Naive thymus-derived CD4-positive, alpha-beta T cell (primary cell): ENCODE data around the gene IFNL1. TPM values are rescaled to one million over a fixed set of nuclear protein-coding genes. Genes with fewer than 3 reads are reported as not detected.
"Not testable (repeated sequence)": the region's sequence is repeated elsewhere in the genome, so short reads cannot be mapped to it uniquely, and the experiment has no call there.

Source experiments
- ATAC-seq: fragments of 150-1000 bp; cut with Tn5 transposase; 2 replicates; pipeline ENCODE4 v1.10.0; 2021; ENCODE audit warnings: mild to moderate bottlenecking, moderate library complexity
- CTCF ChIA-PET: fragments of 350-600 bp; sonication (Branson Sonifier 250); formaldehyde crosslinking; loops from one replicate; lab custom pipeline; 2021; ENCODE audit warnings: antibody characterized with exemption; lab: Charles Lee
- POLR2A ChIA-PET: fragments of 350-600 bp; sonication (Branson Sonifier 250); formaldehyde crosslinking; loops from one replicate; lab custom pipeline; 2021; ENCODE audit warnings: antibody characterized with exemption, inconsistent platforms; lab: Charles Lee
- DNase-seq, 9 donors: peaks; one replicate each; pipeline versions ENCODE4 v3.0.0 to v3.0.0-alpha.2; 2020 to 2022; ENCODE audit warnings: mixed read lengths in 1 of 9
- H3K27ac ChIP-seq: one replicate; pipeline ENCODE4 v1.7.0; 2013; ENCODE audit warnings: mild to moderate bottlenecking, low read depth, low read length, moderate library complexity
- H3K27me3 ChIP-seq, 2 donors: one replicate each; pipeline ENCODE4 v1.7.0; 2013; ENCODE audit warnings: low read length in 2 of 2, mild to moderate bottlenecking in 2 of 2, moderate library complexity in 2 of 2; ENCODE audit not compliant: control insufficient read depth in 2 of 2, insufficient read depth in 2 of 2
- H3K36me3 ChIP-seq, 3 experiments: 1 replicate in 2 of 3; 2 replicates in 1 of 3; pipeline ENCODE4 v1.7.0; 2013; ENCODE audit warnings: low read length in 3 of 3, mild to moderate bottlenecking in 3 of 3, moderate library complexity in 1 of 3; ENCODE audit not compliant: insufficient read depth in 3 of 3, control insufficient read depth in 2 of 3
- H3K4me1 ChIP-seq, 2 donors: one replicate each; pipeline ENCODE4 v1.7.0; 2013; ENCODE audit warnings: low read length in 2 of 2, mild to moderate bottlenecking in 2 of 2, moderate library complexity in 1 of 2; ENCODE audit not compliant: control insufficient read depth in 2 of 2, insufficient read depth in 2 of 2
- H3K4me3 ChIP-seq: 2 replicates; pipeline ENCODE4 v1.7.0; 2013; ENCODE audit warnings: mild to moderate bottlenecking, low read length
- H3K9me3 ChIP-seq, 3 experiments: 1 replicate in 2 of 3; 2 replicates in 1 of 3; pipeline ENCODE4 v1.7.0; 2013; ENCODE audit warnings: low read length in 3 of 3; ENCODE audit not compliant: control insufficient read depth in 2 of 3
- H3K27ac Mint-ChIP-seq, 9 donors: one replicate each; pipeline ENCODE4 v1.8.0; 2020 to 2022; ENCODE audit warnings: mixed read lengths in 9 of 9, mild to moderate bottlenecking in 8 of 9, moderate library complexity in 5 of 9, inconsistent platforms in 2 of 9
- H3K27me3 Mint-ChIP-seq, 5 donors: one replicate each; pipeline ENCODE4 v1.8.0; 2021 to 2022; ENCODE audit warnings: mixed read lengths in 5 of 5, mild to moderate bottlenecking in 1 of 5
- H3K36me3 Mint-ChIP-seq, 5 donors: one replicate each; pipeline ENCODE4 v1.8.0; 2020 to 2022; ENCODE audit warnings: mixed read lengths in 5 of 5, mild to moderate bottlenecking in 3 of 5, inconsistent platforms in 1 of 5
- H3K4me1 Mint-ChIP-seq, 7 donors: one replicate each; pipeline ENCODE4 v1.8.0; 2020 to 2022; ENCODE audit warnings: mixed read lengths in 7 of 7, mild to moderate bottlenecking in 3 of 7, inconsistent platforms in 1 of 7
- H3K4me3 Mint-ChIP-seq, 10 donors: one replicate each; pipeline ENCODE4 v1.8.0; 2020 to 2022; ENCODE audit warnings: mild to moderate bottlenecking in 10 of 10, mixed read lengths in 10 of 10, moderate library complexity in 6 of 10, inconsistent platforms in 2 of 10
- H3K9me3 Mint-ChIP-seq, 11 donors: one replicate each; pipeline ENCODE4 v1.8.0; 2020 to 2022; ENCODE audit warnings: mixed read lengths in 11 of 11, mild to moderate bottlenecking in 4 of 11, inconsistent platforms in 1 of 11, moderate library complexity in 1 of 11
- intact Hi-C, 2 donors: fragments of 100-400 bp; cut with micrococcal nuclease; formaldehyde crosslinking; loops; one replicate each; pipeline ENCODE4 v1.15.1; 2023
- polyA plus RNA-seq, 2 donors: library from polyadenylated mRNA; unstranded; fragments of 300-500 nt; fragmentation: Illumina TruSeq; gene quantifications; one replicate each; pipeline ENCODE4 v1.2.3, GENCODE V29; 2021
- total RNA-seq, 6 experiments: library from RNA in 5 of 6; stranded (reverse) in 5 of 6; gene quantifications; 1 replicate in 5 of 6; 2 replicates in 1 of 6; pipeline ENCODE4 v1.2.3 and lab custom pipeline; 2021 to 2026

IFNL1 gene
- total and polyA plus RNA-seq, 7 experiments from 2014 or later, result not detected

DNA sequence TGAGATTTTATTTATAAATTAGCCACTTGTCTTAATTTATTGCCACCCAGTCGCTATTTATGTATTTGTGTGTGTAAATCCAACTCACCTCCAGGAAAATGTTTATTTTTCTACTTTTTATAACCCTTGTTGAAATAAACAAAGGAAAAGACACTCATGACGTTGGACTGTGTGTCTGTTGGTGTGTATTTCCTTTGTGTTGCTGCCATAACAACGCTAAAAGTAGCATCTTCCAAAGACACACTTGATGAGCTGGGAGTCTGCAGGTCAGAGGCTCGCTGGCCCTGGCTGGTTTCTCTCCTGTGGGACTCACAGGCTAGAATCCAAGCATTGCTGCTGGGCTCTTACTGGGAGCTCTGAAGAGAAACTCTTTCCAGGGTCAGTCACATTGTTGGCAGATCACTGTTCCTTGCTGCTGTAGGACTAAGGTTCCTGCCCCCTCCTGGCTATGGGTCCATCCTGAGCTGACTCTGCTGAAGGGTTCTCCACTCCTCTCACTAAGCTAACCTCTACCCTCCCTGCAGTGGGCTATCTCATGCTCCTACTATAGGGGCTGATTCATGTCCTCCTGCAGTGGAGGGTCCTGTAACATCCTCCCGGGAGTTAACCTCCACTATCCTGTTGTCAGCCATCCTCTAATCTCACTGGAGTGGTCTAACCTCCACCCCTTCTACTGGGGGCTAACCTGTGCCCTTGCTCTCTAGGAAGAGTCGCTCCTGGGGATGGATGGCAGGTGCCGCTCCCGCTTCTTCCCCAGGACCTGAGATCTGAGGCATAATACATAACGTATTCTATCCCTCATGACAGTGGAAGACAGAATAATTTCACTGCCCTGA, 26.0 kb upstream of the IFNL1 start:
- Histone ChIP-seq H3K9me3 (no peaks in the 10 kb centered on the region), H3K4me3 (no peak overlapping the region), H3K27ac (no peak overlapping the region), H3K27me3 (no peaks in the 10 kb centered on the region), H3K36me3 (no peaks in the 10 kb centered on the region), H3K4me1 (no peaks in the 10 kb centered on the region)
- no peak for DNase-seq
- peaks cover 0 to 4% (median 0%) of the 10 kb centered on the region in 7 donors for H3K4me1 Mint-ChIP-seq
- H3K27ac Mint-ChIP-seq, result no peak overlapping the region
- no peaks in the 10 kb centered on the region for H3K36me3 Mint-ChIP-seq
- ChIA-PET CTCF (no interaction called here), POLR2A (no interaction called here)
- H3K27me3 Mint-ChIP-seq, result peaks cover 6 to 19% (median 13%) of the 10 kb centered on the region in 5 donors
- no peak for ATAC-seq
- no peak overlapping the region for H3K4me3 Mint-ChIP-seq
- no peaks in the 10 kb centered on the region for H3K9me3 Mint-ChIP-seq
- intact Hi-C loops, result no loop called here

GRCh38 chr19:39273859-39274258, 22.3 kb upstream of the IFNL1 start:
- H3K9me3 ChIP-seq, intact Hi-C loops, H3K27ac ChIP-seq, H3K4me3 ChIP-seq, H3K27me3 ChIP-seq, POLR2A ChIA-PET, CTCF ChIA-PET, ATAC-seq, H3K4me1 Mint-ChIP-seq, H3K9me3 Mint-ChIP-seq, DNase-seq, H3K36me3 Mint-ChIP-seq, H3K4me1 ChIP-seq, H3K36me3 ChIP-seq, H3K4me3 Mint-ChIP-seq: not testable (repeated sequence)
- Mint-ChIP-seq H3K27ac (peak overlapping the region in 1 of 9 donors; percentile 23), H3K27me3 (peaks cover 0 to 20% (median 9%) of the 10 kb centered on the region in 5 donors)

GRCh38 chr19:39275578-39275977, 20.6 kb upstream of the IFNL1 start:
- intact Hi-C loops, result no loop called here
- Mint-ChIP-seq H3K27ac (no peak overlapping the region), H3K9me3 (peaks cover 0 to 2% (median 0%) of the 10 kb centered on the region in 11 donors), H3K36me3 (no peaks in the 10 kb centered on the region), H3K27me3 (peaks cover 0 to 21% (median 2%) of the 10 kb centered on the region in 5 donors), H3K4me3 (peak overlapping the region in 1 of 10 donors; percentile 27), H3K4me1 (peaks cover 0 to 2% (median 0%) of the 10 kb centered on the region in 7 donors)
- ChIA-PET CTCF (no interaction called here), POLR2A (interaction anchor here (1.1 kb wide), 1 partner anchor 38 kb away, joined by 4 read pairs; no protein-coding TSS in a partner anchor)
- H3K36me3 ChIP-seq, result no peaks in the 10 kb centered on the region
- ATAC-seq, result no peak
- H3K27me3 ChIP-seq, result no peaks in the 10 kb centered on the region
- H3K4me1 ChIP-seq, result no peaks in the 10 kb centered on the region
- no peak overlapping the region for H3K4me3 ChIP-seq
- H3K27ac ChIP-seq, result no peak overlapping the region
- no peaks in the 10 kb centered on the region for H3K9me3 ChIP-seq
- no peak for DNase-seq

DNA sequence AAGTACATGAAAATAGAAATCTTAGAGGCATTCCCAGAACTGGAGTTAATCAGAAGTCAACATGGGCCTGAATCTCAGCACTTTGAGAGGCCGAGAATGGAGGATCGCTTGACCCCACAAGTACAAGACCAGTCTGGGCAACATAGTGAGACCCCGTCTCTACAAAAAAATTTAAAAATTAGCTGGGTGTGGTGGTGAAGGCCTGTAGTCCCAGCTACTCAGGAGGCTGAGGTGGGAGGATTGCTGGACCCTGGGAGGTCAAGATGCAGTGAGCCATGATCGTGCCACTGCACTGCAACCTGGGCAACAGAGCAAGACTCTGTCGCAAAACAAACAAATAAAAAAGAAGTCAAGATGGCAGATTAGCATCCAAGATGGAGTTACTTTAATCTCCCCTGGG, 19.5 kb upstream of the IFNL1 start:
- Histone ChIP-seq H3K27me3 (no peaks in the 10 kb centered on the region), H3K4me1 (no peaks in the 10 kb centered on the region), H3K36me3 (no peaks in the 10 kb centered on the region), H3K27ac (no peak overlapping the region), H3K4me3 (no peak overlapping the region), H3K9me3 (no peaks in the 10 kb centered on the region)
- ATAC-seq (no peak), DNase-seq (no peak)
- ChIA-PET CTCF (no interaction called here), POLR2A (no interaction called here)
- no peaks in the 10 kb centered on the region for H3K36me3 Mint-ChIP-seq
- peaks cover 0 to 9% (median under 1%) of the 10 kb centered on the region in 11 donors for H3K9me3 Mint-ChIP-seq
- H3K27me3 Mint-ChIP-seq, result peaks cover 0 to 14% (median 0%) of the 10 kb centered on the region in 5 donors
- H3K27ac Mint-ChIP-seq, result no peak overlapping the region
- H3K4me3 Mint-ChIP-seq, result no peak overlapping the region
- H3K4me1 Mint-ChIP-seq, result peaks cover 0 to 2% (median 0%) of the 10 kb centered on the region in 7 donors
- intact Hi-C loops, result no loop called here

GRCh38 chr19:39277598-39277997, 18.6 kb upstream of the IFNL1 start:
- Histone ChIP-seq H3K4me3 (no peak overlapping the region), H3K9me3 (no peaks in the 10 kb centered on the region), H3K27me3 (no peaks in the 10 kb centered on the region), H3K27ac (no peak overlapping the region), H3K4me1 (no peaks in the 10 kb centered on the region), H3K36me3 (no peaks in the 10 kb centered on the region)
- no peaks in the 10 kb centered on the region for H3K36me3 Mint-ChIP-seq
- ATAC-seq (no peak), DNase-seq (no peak)
- ChIA-PET POLR2A (no interaction called here), CTCF (no interaction called here)
- peaks cover 0 to 2% (median 0%) of the 10 kb centered on the region in 7 donors for H3K4me1 Mint-ChIP-seq
- no peak overlapping the region for H3K4me3 Mint-ChIP-seq
- H3K27ac Mint-ChIP-seq, result no peak overlapping the region
- H3K9me3 Mint-ChIP-seq, result peaks cover 0 to 18% (median 5%) of the 10 kb centered on the region in 11 donors
- intact Hi-C loops, result no loop called here
- H3K27me3 Mint-ChIP-seq, result peaks cover 0 to 14% (median 0%) of the 10 kb centered on the region in 5 donors

DNA sequence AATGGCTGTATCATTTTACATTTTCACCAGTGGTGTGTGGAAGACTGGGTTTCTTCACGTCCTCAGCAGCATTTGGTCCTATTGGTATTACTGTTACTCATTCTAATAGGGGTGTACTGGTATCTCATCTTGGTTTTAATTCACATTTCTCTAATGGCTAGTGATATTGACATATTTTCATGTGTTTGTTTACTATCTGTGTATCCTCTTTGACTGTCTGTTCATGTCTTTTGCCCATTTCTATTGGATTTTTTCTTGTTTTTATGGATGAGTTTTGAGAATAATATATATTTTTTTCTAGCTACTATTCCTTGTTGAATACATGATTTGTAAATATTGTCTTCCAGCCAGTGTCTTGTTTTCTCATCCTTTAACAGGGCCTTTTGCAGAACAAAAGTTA, 14.2 kb upstream of the IFNL1 start:
- peaks cover 0 to 2% (median 0%) of the 10 kb centered on the region in 7 donors for H3K4me1 Mint-ChIP-seq
- peaks cover 0 to 34% (median 8%) of the 10 kb centered on the region in 11 donors for H3K9me3 Mint-ChIP-seq
- Histone ChIP-seq H3K27ac (no peak overlapping the region), H3K4me1 (no peaks in the 10 kb centered on the region), H3K27me3 (no peaks in the 10 kb centered on the region), H3K36me3 (no peaks in the 10 kb centered on the region), H3K9me3 (no peaks in the 10 kb centered on the region), H3K4me3 (no peak overlapping the region)
- peaks cover 0 to 4% (median 0%) of the 10 kb centered on the region in 5 donors for H3K36me3 Mint-ChIP-seq
- H3K4me3 Mint-ChIP-seq, result no peak overlapping the region
- intact Hi-C loops, result no loop called here
- H3K27me3 Mint-ChIP-seq, result peaks cover 0 to 25% (median 0%) of the 10 kb centered on the region in 5 donors
- ATAC-seq, result no peak
- POLR2A ChIA-PET, result no interaction called here
- H3K27ac Mint-ChIP-seq, result no peak overlapping the region
- CTCF ChIA-PET, result no interaction called here
- no peak for DNase-seq
